Omental fat pad (tissue), 4 donors: ENCODE results near the gene TMBIM6. TPM values are rescaled to one million over a fixed set of nuclear protein-coding genes. Genes with fewer than 3 reads are reported as not detected.

Experiments used
- ATAC-seq: fragments of 150-250 bp; one replicate; pipeline ENCODE4 v1.9.1; 2016; ENCODE audit warnings: mild to moderate bottlenecking, moderate library complexity; ENCODE audit not compliant: low FRiP score
- DNase-seq: peaks from one replicate; pipeline ENCODE4 v3.0.0-alpha.2; 2019; ENCODE audit warnings: low spot score
- CTCF ChIP-seq, 3 donors: fragments of 450-650 bp; IDR thresholded peaks; one replicate each; pipeline ENCODE4 v1.5.1; 2016 to 2017; ENCODE audit warnings: antibody characterized with exemption in 3 of 3, mild to moderate bottlenecking in 3 of 3, moderate library complexity in 2 of 3
- total RNA-seq, 4 donors: library from RNA; depleted of rRNA; stranded (reverse); fragments of >200 nt; gene quantifications; one replicate each; pipeline ENCODE4 v1.1.0, GENCODE V29; 2016

Gene TMBIM6
- total RNA-seq, 4 donors from 2014 or later: 337 to 481 (median 397) TPM

- ATAC-seq (no peak), DNase-seq (no peak)
- no peak for TF ChIP-seq CTCF (IDR thresholded peaks at IDR 0.05)
These were observed 39.3 kb upstream of the TMBIM6 start for GRCh38 chr12:49702009-49702408.

- DNase-seq (no peak), ATAC-seq (no peak)
- no peak for TF ChIP-seq CTCF (IDR thresholded peaks at IDR 0.05)
These were observed 38.6 kb upstream of the TMBIM6 start for GRCh38 chr12:49702676-49703215.

- ATAC-seq: no peak
- TF ChIP-seq CTCF (IDR thresholded peaks at IDR 0.05): no peak
These were observed 37.7 kb upstream of the TMBIM6 start for GRCh38 chr12:49703647-49704137.

GRCh38 chr12:49705479-49706134, 35.8 kb upstream of the TMBIM6 start:
- TF ChIP-seq CTCF (IDR thresholded peaks at IDR 0.05): no peak
- ATAC-seq (no peak), DNase-seq (peak; percentile 26)

More at GRCh38 chr12:49703647-49704137, 37.7 kb upstream of the TMBIM6 start:
- no peak for DNase-seq

- ATAC-seq (peak; percentile 26), DNase-seq (no peak)
- TF ChIP-seq CTCF (IDR thresholded peaks at IDR 0.05): no peak
These were observed 34.8 kb upstream of the TMBIM6 start for GRCh38 chr12:49706351-49707127.

- peak in 2 of 3 donors; percentile 96 to 97 for TF ChIP-seq CTCF (IDR thresholded peaks at IDR 0.05)
- DNase-seq (peak; percentile 94), ATAC-seq (peak; percentile 99)
These were observed 34.1 kb upstream of the TMBIM6 start, which contains the start of gene FMNL3 for GRCh38 chr12:49707128-49707811. FMNL3 (minus strand) TSS chr12:49707405; CDS start chr12:49707180, 225 bp downstream.
